Small intestine (tissue), 7 donors: ENCODE data around the gene ARPC5. TPM values are rescaled to one million over a fixed set of nuclear protein-coding genes. Genes with fewer than 3 reads are reported as not detected.

ENCODE experiments used
- DNase-seq, 2 donors: peaks; one replicate each; pipeline versions ENCODE4 v3.0.0 to v3.0.0-alpha.2; 2013
- FAIRE-seq: peaks from 2 replicates; lab custom pipeline; 2012; peaks lifted over from hg19 to GRCh38; lab: Jason Lieb, UNC
- H3K27ac ChIP-seq, 3 donors: one replicate each; pipeline ENCODE4 v1.5.1; 2013; ENCODE audit warnings: low read length in 2 of 3, mild to moderate bottlenecking in 2 of 3, control low read depth in 1 of 3, inconsistent platforms in 1 of 3, low read depth in 1 of 3, moderate library complexity in 1 of 3
- H3K27me3 ChIP-seq, 3 donors: one replicate each; pipeline ENCODE4 v1.6.1; 2013; ENCODE audit warnings: low read length in 3 of 3, inconsistent platforms in 1 of 3; ENCODE audit not compliant: control insufficient read depth in 3 of 3, insufficient read depth in 3 of 3
- H3K36me3 ChIP-seq, 3 donors: one replicate each; pipeline ENCODE4 v1.6.1; 2013; ENCODE audit warnings: low read length in 3 of 3, inconsistent platforms in 1 of 3, low read depth in 1 of 3, mild to moderate bottlenecking in 1 of 3, moderate library complexity in 1 of 3; ENCODE audit not compliant: control insufficient read depth in 3 of 3, insufficient read depth in 2 of 3
- H3K4me1 ChIP-seq, 3 donors: one replicate each; pipeline ENCODE4 v1.6.1; 2013; ENCODE audit warnings: low read length in 2 of 3, inconsistent platforms in 1 of 3, low read depth in 1 of 3, mild to moderate bottlenecking in 1 of 3, moderate library complexity in 1 of 3; ENCODE audit not compliant: control insufficient read depth in 3 of 3, insufficient read depth in 2 of 3
- H3K4me3 ChIP-seq, 3 donors: one replicate each; pipeline ENCODE4 v1.5.1; 2013; ENCODE audit warnings: low read length in 3 of 3, control low read depth in 1 of 3, inconsistent platforms in 1 of 3, low read depth in 1 of 3, mild to moderate bottlenecking in 1 of 3, moderate library complexity in 1 of 3
- H3K9me3 ChIP-seq, 2 donors: one replicate each; pipeline ENCODE4 v1.6.1; 2013; ENCODE audit warnings: low read depth in 1 of 2, low read length in 1 of 2; ENCODE audit not compliant: control insufficient read depth in 2 of 2, insufficient read depth in 1 of 2
- WGBS, 3 donors: extraction: QIAGEN DNeasy Blood & Tissue Kit; methylation state at CpG; one replicate each; pipeline ENCODE4 v1.1.7; 2013; 5-methylcytosine and 5-hydroxymethylcytosine counted together
- polyA plus RNA-seq, 4 donors: library from polyadenylated mRNA; stranded (reverse) in 3 of 4; unstranded in 1 of 4; fragments of 200-250 nt in 3 of 4; fragments of 120-200 nt in 1 of 4; gene quantifications; one replicate each; pipeline versions ENCODE4 v1.2.1 to v1.2.3, GENCODE V29; 2013
- donor health status: healthy with polysubstance abuse.
- donor health status: control.
- donor health status: control.
- donor health status: Bipolar disorder and iron deficiency.
- donor health status: healthy.

The ARPC5 gene
- polyA plus RNA-seq, 4 donors = 125 to 160 (median 133) TPM

DNA sequence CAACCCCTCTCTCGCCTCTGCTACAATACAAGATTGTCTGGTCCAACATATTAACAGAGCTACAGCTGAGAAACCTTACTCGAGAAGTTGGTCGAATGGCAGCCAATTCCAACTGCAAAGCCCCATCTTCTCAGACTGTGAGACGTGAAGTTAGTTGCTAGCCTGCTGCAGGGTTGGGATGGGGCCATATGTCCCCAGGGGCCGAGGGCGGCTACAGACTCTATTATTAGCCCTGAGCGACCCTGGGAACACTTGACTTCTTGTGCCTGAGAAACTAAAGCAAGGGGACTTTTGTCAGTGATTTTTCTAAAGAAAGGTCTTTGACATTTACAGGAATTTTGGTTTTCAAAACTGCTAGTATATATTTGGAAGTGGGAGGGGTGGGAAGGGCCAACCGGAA lies 59.0 kb downstream of the ARPC5 start:
- FAIRE-seq (no peak), DNase-seq (no peak)
- Histone ChIP-seq H3K27me3 (no peaks in the 10 kb centered on the region), H3K4me1 (peaks cover 0 to 7% (median 0%) of the 10 kb centered on the region in 3 donors), H3K4me3 (no peak overlapping the region), H3K9me3 (no peaks in the 10 kb centered on the region), H3K27ac (peak overlapping the region in 1 of 3 donors; percentile 2), H3K36me3 (no peaks in the 10 kb centered on the region)
- WGBS, 3 donors = 79 to 93% (median 92%) methylated on average over 8 of the region's 8 CpGs

DNA sequence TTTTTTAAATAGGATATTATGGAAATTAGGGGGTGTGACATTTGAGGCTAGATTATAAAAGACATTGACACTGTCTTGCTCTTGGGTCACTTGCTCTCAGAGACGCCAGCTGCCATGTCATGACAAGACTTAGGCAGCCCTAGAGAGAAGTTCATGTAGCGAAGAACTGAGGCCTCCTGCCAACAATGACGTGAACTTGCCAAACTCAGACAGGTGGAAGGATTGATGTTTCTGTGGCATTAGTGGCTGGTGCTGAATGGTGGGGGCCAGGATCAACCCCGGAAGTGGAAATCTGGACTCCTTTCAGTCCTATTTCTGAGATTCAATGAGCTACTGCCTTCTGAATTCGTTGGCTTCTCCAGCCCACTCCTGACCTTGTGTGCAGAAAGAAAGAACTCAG lies 60.0 kb downstream of the ARPC5 start:
- FAIRE-seq (no peak), DNase-seq (no peak)
- 87 to 94% (median 93%) methylated on average over 5 of the region's 5 CpGs for WGBS, 3 donors
- Histone ChIP-seq H3K27ac (no peak overlapping the region), H3K36me3 (no peaks in the 10 kb centered on the region), H3K9me3 (no peaks in the 10 kb centered on the region), H3K27me3 (no peaks in the 10 kb centered on the region), H3K4me1 (peaks cover 0 to 7% (median 0%) of the 10 kb centered on the region in 3 donors), H3K4me3 (no peak overlapping the region)

DNA sequence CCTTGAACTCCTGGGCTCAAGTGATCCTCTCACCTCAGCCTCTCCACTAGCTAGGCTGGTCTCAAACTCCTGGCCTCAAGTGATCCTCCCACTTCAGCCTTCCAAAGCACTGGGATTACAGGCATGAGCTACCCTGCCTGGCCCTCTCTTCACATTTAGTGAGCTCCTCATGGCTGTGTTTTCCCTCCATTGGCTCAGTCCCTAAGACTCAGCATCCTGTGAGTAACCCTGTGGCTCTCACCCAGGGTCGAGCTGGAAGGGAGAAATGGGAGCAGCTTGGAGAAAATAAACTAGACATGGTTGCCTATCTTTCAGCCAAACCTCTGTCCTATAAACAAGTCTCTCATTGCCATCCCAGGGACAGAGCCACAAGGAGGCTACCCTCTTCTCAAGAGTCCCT lies 62.9 kb downstream of the ARPC5 start:
- no peaks in the 10 kb centered on the region for H3K9me3 ChIP-seq
- H3K4me1 ChIP-seq = peaks cover 0 to 2% (median 0%) of the 10 kb centered on the region in 3 donors
- no peak for DNase-seq
- H3K36me3 ChIP-seq = no peaks in the 10 kb centered on the region
- H3K27ac ChIP-seq = no peak overlapping the region
- H3K27me3 ChIP-seq = no peaks in the 10 kb centered on the region
- H3K4me3 ChIP-seq = no peak overlapping the region
- WGBS, 3 donors = 63 to 78% (median 77%) methylated on average over 1 of the region's 1 CpG
- FAIRE-seq = no peak

GRCh38 chr1:183571678-183572268 lies 63.8 kb downstream of the ARPC5 start:
- peaks cover 0 to 10% (median 0%) of the 10 kb centered on the region in 3 donors for H3K4me1 ChIP-seq
- H3K4me3 ChIP-seq = no peak overlapping the region
- no peaks in the 10 kb centered on the region for H3K9me3 ChIP-seq
- no peaks in the 10 kb centered on the region for H3K27me3 ChIP-seq
- no peak for FAIRE-seq
- no peaks in the 10 kb centered on the region for H3K36me3 ChIP-seq
- no peak overlapping the region for H3K27ac ChIP-seq
- WGBS, 3 donors = 88 to 89% (median 88%) methylated on average over 4 of the region's 4 CpGs
- no peak for DNase-seq

Other genes starting within 250 kb of the ARPC5 start
- 1 to 10 TPM in 1 of 4 donors, under 1 TPM in 1, not detected in 2; 0.34 to 2.3 TPM for gene NMNAT2, start 217.4 kb downstream of the ARPC5 start, polyA plus RNA-seq
- 10 to 100 TPM; 18.4 to 49.3 (median 22.3) TPM for gene SMG7, start 163.3 kb downstream of the ARPC5 start, polyA plus RNA-seq
- gene NCF2, start 45.3 kb downstream of the ARPC5 start, polyA plus RNA-seq = 1 to 10 TPM in 3 of 4 donors, under 1 TPM in 1; 0.89 to 4.9 (median 3.3) TPM
- gene APOBEC4, start 17.5 kb upstream of the ARPC5 start, polyA plus RNA-seq = under 1 TPM in 3 of 4 donors, not detected in 1; 0.01 to 0.22 (median 0.13) TPM
- gene RGL1, start 169.3 kb upstream of the ARPC5 start, polyA plus RNA-seq = 10 to 100 TPM in 1 of 4 donors, 1 to 10 TPM in 3; 4.2 to 55.5 (median 8.0) TPM